Measurements from ENCODE around the gene MSRB2. TPM values are rescaled to one million over a fixed set of nuclear protein-coding genes. Genes with fewer than 3 reads are reported as not detected.

Gene MSRB2
- 9.4 and 9.5 TPM in 2 replicates for total RNA-seq (2014; rRNA removed; shearing (Covaris generic))
- 33.7 and 34.6 TPM in 2 replicates for polyA plus RNA-seq (2016; fragmentation: Nextera tagmentation; extraction: Ambion mirVana)
- long read RNA-seq, transcript MSRB2-201 (5 exons, 1,803 nt), result major isoform, 8 of 8 reads
- long read RNA-seq, partial matches to known transcripts, result 0 of 8 reads
- long read RNA-seq, other reads (novel, unspliced or antisense), result 0 of 8 reads

GRCh38 chr10:23095404-23095965 is at the start of gene MSRB2:
Gene MSRB2, plus strand, starts transcription at chr10:23095579. Its CDS starts 30 bp downstream, at chr10:23095609.
- ATAC-seq (peak; percentile 85), DNase-seq (ENCODE audit: low spot score) (peak; percentile 98)
- H3K27ac ChIP-seq (ENCODE audit: low read depth), result peak within 1 kb of the TSS; percentile 82
- H3K9me2 ChIP-seq (ENCODE audit: insufficient read depth), result no peaks in the 10 kb centered on the region
- peaks cover 32% of the 10 kb centered on the region for H3K4me1 Mint-ChIP-seq
- H3K4me3 ChIP-seq, result peak within 1 kb of the TSS; percentile 79
- H3K36me3 ChIP-seq (ENCODE audit: insufficient read depth), result no peaks in the 10 kb centered on the region
- H3K27me3 Mint-ChIP-seq (ENCODE audit: insufficient read depth, low read depth, poor library complexity), result peaks cover 8% of the 10 kb centered on the region
- no peaks in the 10 kb centered on the region; the same call in 1 of the 2 replicates for H3K79me2 ChIP-seq (replicated peaks; ENCODE audit: insufficient read depth)
- peaks cover 20% of the 10 kb centered on the region; the same call in 2 of the 3 replicates for H3K9me3 Mint-ChIP-seq
- H3F3A ChIP-seq (replicated peaks; ENCODE audit: low read depth), result 0 out of 2 replicates have a peak, but pooled peaks cover 6% of the 10 kb centered on the region
- TF ChIP-seq NANOG (IDR thresholded peaks at IDR 0.05; ENCODE audit: borderline replicate concordance) (no peak), POLR2AphosphoS5 (IDR thresholded peaks at IDR 0.05; ENCODE audit: low read depth) (peak; percentile 79)
- peak within 1 kb of the TSS; percentile 92 for H2AFZ ChIP-seq
- H3K27ac Mint-ChIP-seq, result peak within 1 kb of the TSS; percentile 91
- H3K36me3 Mint-ChIP-seq (ENCODE audit: low read depth), result peaks cover 12% of the 10 kb centered on the region; the same call in 2 of the 3 replicates
- H3K4me2 ChIP-seq, result peak within 1 kb of the TSS; percentile 86
- no peaks in the 10 kb centered on the region for H4K20me1 ChIP-seq (replicated peaks; ENCODE audit: insufficient read depth)
- peak within 1 kb of the TSS; percentile 89 for H3K4me3 Mint-ChIP-seq
- no peaks in the 10 kb centered on the region for H3K27me3 ChIP-seq (ENCODE audit: insufficient read depth)
- peaks cover 35% of the 10 kb centered on the region for H3K4me1 ChIP-seq (ENCODE audit: insufficient read depth)

GRCh38 chr10:23046027-23046426 is 49.4 kb upstream of the MSRB2 start:
- no peaks in the 10 kb centered on the region for H3K4me1 Mint-ChIP-seq
- no peaks in the 10 kb centered on the region for H3K27me3 Mint-ChIP-seq (ENCODE audit: insufficient read depth, low read depth, poor library complexity)
- Histone ChIP-seq H2AFZ (no peak overlapping the region; the same call in 1 of the 2 replicates), H3K79me2 (replicated peaks; ENCODE audit: insufficient read depth) (no peaks in the 10 kb centered on the region), H3K4me1 (ENCODE audit: insufficient read depth) (no peaks in the 10 kb centered on the region; the same call in 1 of the 2 replicates), H3K9me2 (ENCODE audit: insufficient read depth) (0 out of 2 replicates have a peak, but pooled peaks cover 4% of the 10 kb centered on the region), H3K27me3 (ENCODE audit: insufficient read depth) (no peaks in the 10 kb centered on the region), H3F3A (replicated peaks; ENCODE audit: low read depth) (no peaks in the 10 kb centered on the region), H3K4me2 (no peak overlapping the region), H3K27ac (ENCODE audit: low read depth) (no peak overlapping the region), H3K36me3 (ENCODE audit: insufficient read depth) (no peaks in the 10 kb centered on the region), H4K20me1 (replicated peaks; ENCODE audit: insufficient read depth) (no peaks in the 10 kb centered on the region), H3K4me3 (no peak overlapping the region)
- H3K9me3 Mint-ChIP-seq, result no peaks in the 10 kb centered on the region
- DNase-seq (ENCODE audit: low spot score) (no peak), ATAC-seq (no peak)
- no peak overlapping the region for H3K4me3 Mint-ChIP-seq
- no peaks in the 10 kb centered on the region for H3K36me3 Mint-ChIP-seq (ENCODE audit: low read depth)
- H3K27ac Mint-ChIP-seq, result no peak overlapping the region
- TF ChIP-seq EZH2phosphoT487 (IDR thresholded peaks at IDR 0.05; ENCODE audit: unreplicated experiment) (no peak), NANOG (IDR thresholded peaks at IDR 0.05; ENCODE audit: borderline replicate concordance) (no peak), EZH2 (IDR thresholded peaks at IDR 0.05; ENCODE audit: low read depth, unreplicated experiment) (no peak), ZNF114 (CRISPR knock-in tag; IDR thresholded peaks at IDR 0.05) (no peak), CREB1 (CRISPR knock-in tag; IDR thresholded peaks at IDR 0.05; ENCODE audit: low read depth) (no peak), CTCF (conservative IDR thresholded peaks at IDR 0.05; ENCODE audit: low read depth in 2 of 2) (no peak), JUNB (IDR thresholded peaks at IDR 0.05; ENCODE audit: unreplicated experiment) (no peak), STAT1 (IDR thresholded peaks at IDR 0.05; ENCODE audit: unreplicated experiment) (no peak), REST (IDR thresholded peaks at IDR 0.05; ENCODE audit: unreplicated experiment) (no peak), ETS1 (IDR thresholded peaks at IDR 0.05) (no peak), POLR2AphosphoS5 (IDR thresholded peaks at IDR 0.05; ENCODE audit: low read depth) (no peak)
